Loucy (cell line): ENCODE measurements around the gene RHEB.

ENCODE experiments used
- CTCF ChIP-seq: fragments of 200-600 bp; sonication (generic); conservative IDR thresholded peaks from 2 replicates; pipeline ENCODE4 v1.5.1; 2014; ENCODE audit warnings: mild to moderate bottlenecking, antibody characterized with exemption, low read length
- EZH2phosphoT487 ChIP-seq: fragments of 200-600 bp; IDR thresholded peaks from 2 replicates; pipeline ENCODE4 v1.6.1; 2018; ENCODE audit warnings: antibody characterized with exemption, mild to moderate bottlenecking, moderate library complexity, borderline replicate concordance

- TF ChIP-seq CTCF (no peak), EZH2phosphoT487 (no peak)
These were observed 24.5 kb upstream of the RHEB start for GRCh38 chr7:151544183-151544582.
